Measurements from ENCODE around the gene NT5C2.
A peak's percentile ranks its signal among the peaks of the same experiment; 100 is the strongest.

The NT5C2 gene

GRCh38 chr10:103062854-103063590, 130.1 kb downstream of the NT5C2 start:
- no peak for DNase-seq (ENCODE audit: low spot score)

- DNase-seq (ENCODE audit: low spot score) = no peak
These were observed 132.5 kb downstream of the NT5C2 start for GRCh38 chr10:103060575-103060974.

- DNase-seq (ENCODE audit: low spot score) = no peak
These were observed 135.0 kb downstream of the NT5C2 start for GRCh38 chr10:103058034-103058433.

- DNase-seq (ENCODE audit: low spot score) = no peak
These were observed 138.0 kb downstream of the NT5C2 start for GRCh38 chr10:103055105-103055504.

GRCh38 chr10:103054621-103055020, 138.5 kb downstream of the NT5C2 start:
- DNase-seq (ENCODE audit: low spot score) = no peak

DNA sequence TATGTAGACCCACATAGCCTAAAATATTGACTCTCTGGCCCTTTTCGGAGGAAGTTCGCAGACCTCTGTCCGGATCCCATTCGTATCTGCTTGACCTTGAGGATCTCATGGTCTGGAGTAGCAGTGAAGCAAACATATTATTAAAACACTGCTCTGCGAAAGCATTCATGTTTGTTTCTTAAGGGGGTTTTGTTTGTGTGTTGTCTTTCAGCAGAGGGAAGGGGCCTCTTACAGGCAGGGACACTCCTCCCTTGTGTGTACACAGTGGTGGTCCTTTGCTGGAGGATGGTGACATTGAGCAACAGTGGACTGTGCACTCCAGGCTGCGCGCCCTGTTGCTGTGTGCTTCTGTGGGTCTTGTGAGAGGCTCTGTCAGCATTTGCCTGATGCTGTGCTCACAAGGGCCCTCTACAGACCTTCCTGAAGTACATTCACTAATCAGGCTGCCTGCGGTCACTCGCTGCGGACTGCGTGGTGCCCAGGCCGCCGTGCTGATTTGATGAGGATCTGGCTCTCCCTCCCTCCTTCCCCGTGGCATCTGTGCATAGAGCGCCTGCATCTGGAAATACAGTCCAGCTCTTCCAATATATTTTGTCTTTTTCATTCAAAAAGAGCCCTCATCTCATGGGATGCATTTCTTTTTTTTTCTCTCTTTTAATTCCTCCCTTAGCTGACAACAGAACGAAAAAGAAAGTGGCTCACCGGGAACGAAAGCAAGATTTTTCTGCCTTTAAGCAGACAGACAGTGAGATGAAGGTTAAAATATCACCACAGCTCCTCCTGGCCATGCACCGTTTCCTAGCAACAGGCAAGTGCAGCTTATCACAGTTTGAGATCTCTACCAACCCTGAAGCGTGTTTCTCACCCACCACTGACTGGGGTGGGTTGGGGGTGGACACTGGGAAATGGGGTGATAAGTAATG, 139.2 kb downstream of the NT5C2 start:
- DNase-seq (ENCODE audit: low spot score) = peak; percentile 68

DNA sequence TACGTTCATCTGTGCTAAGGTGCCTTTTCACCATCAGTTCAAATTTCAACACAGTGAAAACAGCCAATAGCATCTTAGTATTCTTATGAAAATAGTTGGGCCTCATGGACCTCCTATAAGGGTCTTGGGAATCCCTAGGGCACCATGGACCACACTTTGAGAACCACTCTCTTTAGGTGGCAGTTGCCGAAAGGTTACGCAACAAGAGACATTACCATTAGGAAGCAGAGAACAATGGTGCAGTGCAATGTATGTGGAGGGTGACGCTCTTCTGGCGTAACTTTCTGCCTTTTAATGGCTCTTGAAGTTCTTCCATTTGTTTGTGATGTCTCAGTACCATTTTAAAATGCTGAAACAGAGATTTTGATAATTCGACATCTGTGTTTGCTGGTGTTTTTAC, 143.8 kb downstream of the NT5C2 start:
- no peak for DNase-seq (ENCODE audit: low spot score)

GRCh38 chr10:103047381-103047780, 145.7 kb downstream of the NT5C2 start:
- no peak for DNase-seq (ENCODE audit: low spot score)

DNA sequence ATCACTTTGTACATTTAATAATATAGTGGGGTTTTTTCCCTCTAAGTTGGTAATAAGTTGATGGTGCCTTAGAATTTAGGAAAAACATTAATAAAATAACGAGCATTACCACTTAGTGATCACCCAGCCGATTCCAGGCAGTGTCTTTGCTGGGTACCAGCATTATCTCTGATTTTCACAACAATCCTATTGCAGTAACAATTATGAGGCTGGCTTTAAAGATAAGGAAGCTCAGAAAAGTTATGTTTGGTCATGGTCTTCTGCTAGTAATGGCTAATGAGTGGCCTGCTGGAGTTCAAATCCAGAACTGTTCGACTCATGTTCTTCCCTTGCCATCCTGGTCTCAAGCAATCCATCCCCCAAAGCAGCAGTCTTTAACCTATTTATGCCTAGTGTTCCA, 147.1 kb downstream of the NT5C2 start:
- DNase-seq (ENCODE audit: low spot score) = no peak

DNA sequence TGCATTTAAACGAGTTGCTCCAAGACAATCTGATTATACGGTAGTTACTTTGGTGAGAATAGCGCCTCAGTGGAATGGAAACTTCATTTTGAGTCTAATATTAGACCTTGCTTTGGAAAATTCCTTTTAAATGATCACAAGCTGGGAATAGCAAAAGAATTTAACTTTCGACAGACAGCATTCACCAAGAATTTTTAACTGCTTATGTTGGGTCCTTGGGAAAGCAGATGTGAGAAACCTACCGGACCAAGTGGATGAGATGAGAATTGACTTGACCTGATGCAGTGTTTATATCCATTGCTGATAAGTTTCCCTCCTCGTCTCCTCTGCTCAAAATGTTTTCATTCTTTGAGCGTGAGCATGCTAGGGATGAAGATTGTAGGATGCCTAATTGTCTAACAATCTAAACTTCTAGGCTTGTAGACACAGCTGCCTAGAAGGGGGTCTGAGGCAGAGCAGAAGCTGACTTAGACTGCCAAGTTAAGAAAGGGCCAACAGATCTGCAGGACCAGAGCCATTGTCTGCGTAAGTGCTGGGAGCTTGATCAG, 148.1 kb downstream of the NT5C2 start:
- no peak for DNase-seq (ENCODE audit: low spot score)

DNA sequence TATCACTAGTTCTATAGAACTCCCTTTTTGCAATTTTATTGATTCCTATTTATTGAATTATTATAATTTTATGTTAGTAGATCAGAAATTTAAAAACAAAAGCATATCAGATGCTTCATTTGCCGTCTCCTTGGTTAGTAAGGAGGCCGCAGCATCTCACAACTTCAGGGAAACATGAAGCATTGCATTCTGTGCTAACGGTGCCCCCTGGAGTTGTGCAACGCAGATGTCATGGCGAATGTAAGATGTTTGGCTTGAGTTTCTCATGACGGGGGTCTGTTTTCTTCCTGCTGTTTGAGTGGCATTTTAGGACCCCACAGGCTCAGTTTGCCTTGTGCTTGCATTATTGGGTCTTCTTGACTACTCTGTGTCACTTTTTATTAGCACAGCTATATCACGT, 150.2 kb downstream of the NT5C2 start:
- DNase-seq (ENCODE audit: low spot score) = no peak

DNA sequence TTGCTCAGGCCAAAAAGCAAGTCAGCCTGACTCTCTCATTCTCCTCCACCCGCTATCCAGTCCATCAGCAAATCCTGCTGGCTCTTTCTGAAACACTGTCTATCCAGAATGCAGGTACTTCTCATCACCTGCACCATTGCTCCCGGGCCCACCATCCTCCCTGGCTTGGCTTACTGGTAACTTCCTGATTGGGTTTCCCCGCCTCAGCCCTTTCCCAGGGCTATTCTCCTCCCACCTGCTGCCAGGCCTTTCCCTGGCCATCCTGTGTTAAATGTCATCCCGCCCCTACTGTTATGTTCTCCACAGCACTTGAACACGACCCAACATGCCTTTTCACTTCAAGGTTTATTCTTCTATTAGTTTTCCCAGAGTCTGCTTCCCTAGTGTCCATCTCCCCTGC, 150.9 kb downstream of the NT5C2 start:
- DNase-seq (ENCODE audit: low spot score) = no peak

DNA sequence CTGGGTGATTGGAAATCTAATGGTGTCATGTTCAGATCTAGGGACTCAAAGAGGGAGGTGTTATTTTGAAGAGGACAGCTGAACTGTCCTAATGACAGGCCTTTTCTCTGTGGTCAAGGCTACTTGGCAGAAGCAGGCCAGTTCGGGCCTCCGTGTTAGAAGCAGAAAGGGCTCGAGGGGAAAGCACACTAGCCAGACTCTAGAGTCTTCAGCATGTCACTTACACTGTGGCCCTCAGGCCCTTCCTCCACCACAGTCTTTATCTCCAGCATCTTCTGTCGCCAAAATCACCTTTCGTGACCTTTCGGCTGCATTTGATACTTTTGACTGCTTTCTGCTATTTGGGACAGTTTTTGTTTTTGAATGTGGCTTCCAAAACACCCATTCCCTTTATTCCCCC, 151.7 kb downstream of the NT5C2 start:
- no peak for DNase-seq (ENCODE audit: low spot score)

- DNase-seq (ENCODE audit: low spot score) = no peak
These were observed 152.7 kb downstream of the NT5C2 start for GRCh38 chr10:103040418-103040817.

- no peak for DNase-seq (ENCODE audit: low spot score)
These were observed 154.5 kb downstream of the NT5C2 start for GRCh38 chr10:103038570-103038969.
